ENCODE results near the gene TUBA1B.

The TUBA1B gene

DNA sequence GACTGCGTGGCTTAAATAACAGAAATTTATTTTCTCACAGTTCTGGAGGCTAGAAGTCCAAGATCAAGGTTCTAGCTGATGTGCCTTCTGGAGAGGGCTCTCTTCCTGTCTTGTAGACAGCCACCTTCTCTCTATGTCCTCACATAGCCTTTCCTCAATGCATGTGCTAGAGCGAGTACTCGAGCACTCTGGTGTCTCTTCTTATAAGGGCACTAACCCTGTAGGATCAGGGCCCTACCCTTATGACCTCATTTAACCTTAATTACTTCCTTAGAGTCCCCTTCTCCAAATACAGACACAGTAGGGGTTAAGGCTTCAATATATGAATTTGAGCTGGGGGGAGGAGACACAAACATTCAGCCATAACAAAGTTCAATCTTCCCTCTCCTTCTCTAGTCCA, 46.8 kb downstream of the TUBA1B start:
- Histone ChIP-seq H3K27me3 (peaks cover 40% of the 10 kb centered on the region), H3K4me1 (ENCODE audit: control insufficient read depth in 1 of 2, insufficient read depth in 1 of 2, low read depth in 1 of 2, low read length in 1 of 2) (peaks cover 10 to 13% of the 10 kb centered on the region in 2 experiments), H3K4me3 (ENCODE audit: low read depth in 1 of 2, low read length in 1 of 2) (no peak overlapping the region), H3K27ac (no peak overlapping the region), H3K9me3 (no peaks in the 10 kb centered on the region), H3K36me3 (no peaks in the 10 kb centered on the region)
- TF ChIP-seq, protein P1, sequence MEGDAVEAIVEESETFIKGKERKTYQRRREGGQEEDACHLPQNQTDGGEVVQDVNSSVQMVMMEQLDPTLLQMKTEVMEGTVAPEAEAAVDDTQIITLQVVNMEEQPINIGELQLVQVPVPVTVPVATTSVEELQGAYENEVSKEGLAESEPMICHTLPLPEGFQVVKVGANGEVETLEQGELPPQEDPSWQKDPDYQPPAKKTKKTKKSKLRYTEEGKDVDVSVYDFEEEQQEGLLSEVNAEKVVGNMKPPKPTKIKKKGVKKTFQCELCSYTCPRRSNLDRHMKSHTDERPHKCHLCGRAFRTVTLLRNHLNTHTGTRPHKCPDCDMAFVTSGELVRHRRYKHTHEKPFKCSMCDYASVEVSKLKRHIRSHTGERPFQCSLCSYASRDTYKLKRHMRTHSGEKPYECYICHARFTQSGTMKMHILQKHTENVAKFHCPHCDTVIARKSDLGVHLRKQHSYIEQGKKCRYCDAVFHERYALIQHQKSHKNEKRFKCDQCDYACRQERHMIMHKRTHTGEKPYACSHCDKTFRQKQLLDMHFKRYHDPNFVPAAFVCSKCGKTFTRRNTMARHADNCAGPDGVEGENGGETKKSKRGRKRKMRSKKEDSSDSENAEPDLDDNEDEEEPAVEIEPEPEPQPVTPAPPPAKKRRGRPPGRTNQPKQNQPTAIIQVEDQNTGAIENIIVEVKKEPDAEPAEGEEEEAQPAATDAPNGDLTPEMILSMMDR (IDR thresholded peaks at IDR 0.05) = no peak

DNA sequence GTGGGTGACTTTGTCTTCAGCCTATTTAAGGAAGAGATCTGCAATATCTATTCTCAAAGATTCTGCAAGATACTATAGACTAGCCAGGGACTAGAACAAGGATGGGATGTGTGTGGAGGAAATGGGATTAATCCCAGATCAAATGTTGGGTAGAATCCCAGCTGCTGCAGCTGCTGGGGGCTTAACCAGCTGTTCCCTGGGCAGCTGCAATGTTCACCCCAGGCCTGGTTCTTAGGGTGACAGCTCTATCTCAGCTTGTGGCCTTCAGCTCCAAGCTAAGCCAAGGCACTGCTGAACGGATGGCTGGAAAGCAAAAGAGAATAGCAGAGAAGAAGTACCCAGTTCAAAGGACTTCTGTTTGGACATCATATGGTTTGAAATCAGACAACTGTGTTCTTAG, 51.4 kb downstream of the TUBA1B start:
- H3K27me3 ChIP-seq = no peaks in the 10 kb centered on the region
- H3K4me1 ChIP-seq (ENCODE audit: control insufficient read depth in 1 of 2, insufficient read depth in 1 of 2, low read depth in 1 of 2, low read length in 1 of 2) = no peaks in the 10 kb centered on the region
- H3K4me3 ChIP-seq (ENCODE audit: low read depth in 1 of 2, low read length in 1 of 2) = no peak overlapping the region
- H3K9me3 ChIP-seq = no peaks in the 10 kb centered on the region
- H3K36me3 ChIP-seq = no peaks in the 10 kb centered on the region
- TF ChIP-seq, protein P1 (IDR thresholded peaks at IDR 0.05) = no peak
- H3K27ac ChIP-seq = no peak overlapping the region
